OCI-LY3 (cell line): ENCODE results near the gene FSTL5.

Experiments
- CTCF ChIP-seq: fragments of 200-600, 300-600 bp; sonication (generic); IDR thresholded peaks from 2 replicates; pipeline ENCODE4 v1.5.1; 2014; ENCODE audit warnings: antibody characterized with exemption, low read length, low read depth
- EZH2phosphoT487 ChIP-seq: fragments of 200-600 bp; shearing (Covaris generic); IDR thresholded peaks from 2 replicates; pipeline ENCODE4 v1.6.1; 2018; ENCODE audit warnings: antibody characterized with exemption, mixed run types, low read depth

- TF ChIP-seq CTCF (no peak), EZH2phosphoT487 (no peak)
Observed at GRCh38 chr4:161894493-161895167, 269.2 kb downstream of the FSTL5 start.
